Measurements from ENCODE around the gene LYVE1.
"Not testable (repeated sequence)": the region's sequence is repeated elsewhere in the genome, so short reads cannot be mapped to it uniquely, and the experiment has no call there.

LYVE1 gene

GRCh38 chr11:10568486-10568941, at the start of gene LYVE1:
TSS of gene LYVE1 (minus strand) at chr11:10568665. CDS start at chr11:10568532, 133 bp downstream.
- no peak for DNase-seq

DNA sequence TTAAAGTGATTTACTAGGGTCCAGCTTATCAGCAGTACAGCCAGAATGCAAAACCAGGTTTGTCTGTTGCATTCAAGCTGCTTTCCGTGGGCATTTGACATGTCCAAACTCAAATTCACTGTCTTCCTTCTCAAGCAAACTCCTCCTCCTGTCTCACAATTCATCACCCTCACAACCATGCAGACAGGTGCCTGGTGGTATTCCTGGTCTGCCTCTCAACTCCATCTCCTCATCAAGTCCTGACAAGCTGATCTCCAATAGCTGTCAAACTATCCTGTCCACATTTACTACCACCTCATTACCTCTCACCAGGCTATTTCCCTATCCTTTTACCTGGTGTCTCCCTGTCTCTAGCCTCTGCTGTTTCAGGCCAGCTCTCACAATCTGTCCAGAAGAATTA, 49.1 kb upstream of the LYVE1 start:
- DNase-seq = no peak

DNA sequence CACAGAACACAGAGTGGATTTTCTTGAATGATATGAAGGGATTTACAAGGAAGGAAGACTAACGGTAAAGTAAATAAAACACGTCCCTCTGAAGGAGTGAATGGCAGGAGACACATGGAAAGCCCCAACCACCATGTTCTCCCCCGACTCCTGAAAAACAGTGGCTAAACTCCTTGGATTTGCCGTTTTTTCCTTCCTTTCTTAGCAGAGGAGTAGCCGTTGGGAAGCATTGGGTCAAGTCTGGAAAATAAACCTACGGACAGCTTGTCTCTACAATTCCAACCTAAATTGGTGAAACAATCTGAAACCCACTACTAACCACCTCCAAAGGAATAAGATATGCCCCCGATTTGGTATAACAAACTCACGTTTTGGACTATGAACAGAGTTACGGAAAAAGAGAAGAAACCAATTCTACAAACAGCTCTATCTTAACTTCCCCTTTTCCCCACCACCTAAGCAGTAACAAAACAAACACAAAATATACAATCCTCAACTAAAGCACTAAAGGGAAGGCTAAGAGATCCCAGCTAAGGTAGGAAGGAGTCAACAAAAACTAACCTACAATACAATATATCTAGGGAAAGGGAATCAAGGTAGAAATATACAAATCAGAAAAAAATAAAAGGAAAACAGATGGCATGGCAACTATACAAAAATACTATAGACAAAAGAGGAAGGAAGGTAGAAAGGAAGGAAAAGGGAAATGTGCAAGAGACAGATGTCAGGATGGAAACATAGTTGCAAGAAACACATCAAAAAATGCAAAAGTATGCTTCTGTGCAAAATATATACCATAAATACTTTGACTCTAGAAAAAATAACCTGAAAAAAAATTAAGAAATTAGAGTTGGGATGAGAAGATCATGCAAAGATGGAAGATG, 43.8 kb upstream of the LYVE1 start:
- no peak for DNase-seq

- no peak for DNase-seq
Observed at GRCh38 chr11:10609636-10610035, 41.2 kb upstream of the LYVE1 start.

DNA sequence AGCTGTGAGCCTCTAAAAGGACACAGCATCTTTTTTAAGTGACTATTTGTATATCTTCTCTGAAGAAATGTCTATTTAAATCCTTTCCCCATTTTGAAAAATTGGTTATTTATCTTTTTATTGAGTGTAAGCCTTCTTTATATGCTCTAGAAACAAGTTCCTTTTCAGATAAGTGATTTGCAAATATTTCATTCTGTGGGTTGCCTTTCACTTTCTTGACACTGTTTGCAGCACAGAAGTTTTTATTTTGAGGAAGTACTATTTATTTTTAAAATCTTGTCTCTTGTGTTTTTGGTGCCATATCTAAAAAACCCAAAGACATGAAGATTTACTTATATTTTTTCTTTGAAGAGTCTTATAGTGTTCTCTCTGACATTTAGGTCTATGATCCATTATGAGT, 40.1 kb upstream of the LYVE1 start:
- DNase-seq = no peak

DNA sequence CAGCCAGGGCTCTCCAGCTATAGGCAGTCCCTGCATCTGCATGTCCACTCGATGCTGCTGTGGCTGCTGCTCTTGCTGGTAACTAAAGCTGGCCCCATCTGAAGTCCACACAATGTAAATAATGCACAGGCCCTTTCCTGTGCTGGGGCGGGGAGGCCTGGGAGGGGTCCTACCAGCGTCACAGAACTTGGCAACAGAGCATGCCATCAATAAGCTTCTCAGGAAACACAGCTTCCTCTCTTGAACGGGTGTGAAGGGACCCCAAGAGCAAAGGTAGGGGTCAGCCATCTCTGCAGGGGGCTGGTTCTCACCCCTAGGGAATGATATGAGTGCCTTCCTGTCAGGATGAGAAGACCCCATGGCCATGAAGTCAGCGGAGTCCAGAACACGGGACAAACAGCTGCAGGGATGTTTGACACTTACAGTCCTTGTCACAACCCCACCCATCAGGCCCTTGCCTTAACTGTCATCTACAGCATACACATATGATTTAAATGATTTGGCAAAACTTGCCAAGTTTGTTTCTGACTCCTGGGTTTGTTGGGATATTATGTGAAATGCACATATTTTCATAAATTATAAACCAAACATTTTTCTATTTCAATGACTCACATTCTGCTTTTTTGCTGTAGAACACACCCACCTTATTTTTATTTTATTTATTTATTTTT, 39.1 kb upstream of the LYVE1 start:
- no peak for DNase-seq

DNA sequence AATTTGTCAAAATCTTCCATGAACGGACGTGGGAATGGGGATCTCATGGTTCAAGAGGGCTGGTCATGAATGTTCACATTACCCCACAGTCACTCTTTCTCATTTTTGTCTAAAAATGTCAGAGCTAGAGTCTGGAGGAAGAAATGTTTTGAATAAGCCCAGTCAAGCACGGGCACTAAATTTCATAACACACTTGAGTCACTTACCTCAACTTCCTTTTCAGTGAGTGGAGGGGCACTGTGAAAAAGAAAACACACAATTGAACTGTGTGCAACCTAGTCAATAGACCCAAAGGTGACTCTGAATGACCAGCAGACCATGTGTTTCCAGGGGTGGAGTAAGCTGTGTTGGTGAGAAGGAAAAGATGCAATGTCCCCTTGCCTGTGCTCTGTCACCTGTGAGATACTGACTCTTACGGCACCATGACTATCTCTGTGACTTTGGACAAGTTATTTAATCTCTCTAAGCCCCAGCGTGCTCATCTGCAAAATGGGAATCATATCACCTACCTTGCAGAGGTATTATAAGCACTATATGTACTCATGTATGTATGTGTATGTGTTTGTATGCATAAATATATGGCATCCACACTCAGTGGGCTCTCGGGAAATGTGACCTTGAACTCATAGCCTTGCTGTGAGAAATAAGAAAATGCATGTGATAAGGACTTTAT, 38.2 kb upstream of the LYVE1 start:
- no peak for DNase-seq

DNA sequence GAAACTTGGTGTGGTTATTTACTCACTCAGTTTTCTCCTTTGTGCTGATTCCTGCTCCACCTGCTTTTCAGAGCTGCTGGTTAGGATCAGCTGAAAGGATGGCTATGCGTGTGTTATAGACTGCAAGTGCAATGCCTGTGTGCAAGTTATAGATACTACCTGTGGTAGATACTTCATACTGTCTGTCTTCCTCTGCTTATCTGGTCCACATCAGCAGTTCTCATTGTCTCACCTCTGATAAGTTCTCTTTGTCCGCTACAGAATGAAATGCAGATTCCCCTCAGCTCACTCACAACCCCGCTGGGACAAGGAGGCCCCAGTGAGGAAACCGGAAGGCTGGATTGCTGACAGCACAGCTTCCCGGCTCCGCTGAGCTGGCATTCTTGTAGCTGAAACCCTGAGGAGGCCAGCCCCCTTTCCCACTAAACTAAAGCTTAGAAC, 37.5 kb upstream of the LYVE1 start:
- DNase-seq = no peak

GRCh38 chr11:10604798-10605197, 36.3 kb upstream of the LYVE1 start:
- no peak for DNase-seq

DNA sequence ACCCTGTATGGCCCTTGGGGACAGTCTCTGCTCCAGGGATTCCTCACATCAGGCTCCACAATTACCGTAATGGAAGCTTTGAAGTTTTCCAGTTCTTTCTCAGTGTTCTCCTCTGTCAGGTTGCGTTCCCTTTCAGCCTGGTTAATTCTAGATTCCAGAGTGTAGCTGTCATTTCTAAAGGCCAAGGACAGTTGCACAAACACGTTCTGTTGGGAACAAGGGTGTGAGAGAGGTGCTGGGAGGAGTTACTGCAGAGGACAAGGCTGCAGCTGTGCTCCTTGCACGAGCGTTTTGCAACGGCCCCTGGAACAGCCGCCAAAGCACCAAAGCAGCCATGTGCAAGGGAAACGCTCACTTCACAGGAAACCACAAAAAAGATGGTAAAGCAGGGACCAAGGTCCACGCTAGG, 35.9 kb upstream of the LYVE1 start:
- no peak for DNase-seq

GRCh38 chr11:10603721-10604297, 35.3 kb upstream of the LYVE1 start:
- no peak for DNase-seq

DNA sequence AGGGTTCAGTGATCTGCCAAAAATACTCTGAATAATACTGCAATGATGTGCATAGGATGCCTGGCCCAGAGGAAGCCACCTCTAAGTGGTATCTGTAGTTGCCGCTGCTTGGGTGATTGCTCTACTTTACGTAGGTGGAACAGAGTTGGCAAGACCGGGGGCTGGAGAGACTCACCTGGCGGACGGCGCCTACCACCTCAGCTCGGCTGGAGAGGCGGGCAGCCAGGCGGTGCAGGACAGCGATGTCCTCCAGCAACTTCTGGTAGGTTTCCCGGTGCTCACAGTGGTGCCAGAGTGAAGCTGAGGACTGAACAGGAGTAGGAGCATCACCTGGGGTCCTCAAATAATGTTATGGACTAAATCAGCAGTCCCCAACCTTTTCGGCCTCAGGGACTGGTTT, 34.5 kb upstream of the LYVE1 start:
- DNase-seq = no peak

DNA sequence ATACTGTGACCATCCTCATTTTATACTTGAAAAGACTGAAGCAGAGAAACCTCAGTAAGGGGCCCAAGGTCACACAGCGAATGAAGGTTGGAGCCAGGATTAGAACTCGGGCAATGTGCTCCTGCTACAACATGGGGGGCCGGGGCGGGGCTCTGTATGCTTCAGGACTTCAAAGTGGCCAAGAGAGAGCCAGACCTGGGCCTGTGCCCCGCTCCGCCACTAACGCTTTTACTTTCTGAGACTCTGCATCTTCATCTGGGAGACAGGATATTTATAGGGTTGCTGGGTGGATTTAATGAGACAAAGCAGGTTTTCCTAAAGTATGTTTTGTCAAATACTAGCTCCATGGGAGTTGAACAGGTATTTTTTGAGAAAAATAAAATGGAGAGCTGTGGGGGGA, 33.9 kb upstream of the LYVE1 start:
- no peak for DNase-seq

GRCh38 chr11:10601837-10602236, 33.4 kb upstream of the LYVE1 start:
- DNase-seq = no peak

DNA sequence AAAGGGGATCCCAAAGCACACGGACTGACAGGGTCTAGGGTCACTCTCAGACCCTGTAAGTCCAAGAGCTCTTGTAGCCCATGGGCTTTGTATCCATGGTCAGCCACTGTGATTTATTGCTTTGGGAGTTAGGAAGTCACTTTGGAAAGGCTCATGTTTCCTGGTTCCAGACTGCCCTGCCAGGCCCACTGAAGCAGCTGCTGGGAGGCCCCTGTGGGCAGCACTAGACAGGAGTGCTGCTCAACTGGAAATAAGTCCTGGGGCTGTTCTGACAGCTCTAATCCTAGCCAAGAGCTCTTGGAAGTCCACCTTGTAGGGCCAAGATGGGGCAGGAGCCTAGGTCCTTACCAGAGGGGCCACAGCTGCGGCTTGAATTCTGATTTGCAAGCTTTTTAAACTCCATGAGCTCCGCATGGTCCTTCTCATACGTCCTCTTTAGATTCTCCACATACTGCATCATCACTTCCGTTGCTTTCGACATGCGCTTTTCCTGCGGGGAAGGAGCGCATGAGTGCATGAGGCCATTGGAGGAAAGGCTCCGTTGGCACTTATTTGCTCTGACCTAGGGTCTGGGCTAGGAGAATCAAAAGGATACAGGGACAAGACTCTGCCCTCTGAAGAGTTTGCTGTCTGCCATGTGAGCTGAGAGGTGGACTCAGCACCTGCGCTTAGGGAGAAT, 32.2 kb upstream of the LYVE1 start:
- DNase-seq = no peak

DNA sequence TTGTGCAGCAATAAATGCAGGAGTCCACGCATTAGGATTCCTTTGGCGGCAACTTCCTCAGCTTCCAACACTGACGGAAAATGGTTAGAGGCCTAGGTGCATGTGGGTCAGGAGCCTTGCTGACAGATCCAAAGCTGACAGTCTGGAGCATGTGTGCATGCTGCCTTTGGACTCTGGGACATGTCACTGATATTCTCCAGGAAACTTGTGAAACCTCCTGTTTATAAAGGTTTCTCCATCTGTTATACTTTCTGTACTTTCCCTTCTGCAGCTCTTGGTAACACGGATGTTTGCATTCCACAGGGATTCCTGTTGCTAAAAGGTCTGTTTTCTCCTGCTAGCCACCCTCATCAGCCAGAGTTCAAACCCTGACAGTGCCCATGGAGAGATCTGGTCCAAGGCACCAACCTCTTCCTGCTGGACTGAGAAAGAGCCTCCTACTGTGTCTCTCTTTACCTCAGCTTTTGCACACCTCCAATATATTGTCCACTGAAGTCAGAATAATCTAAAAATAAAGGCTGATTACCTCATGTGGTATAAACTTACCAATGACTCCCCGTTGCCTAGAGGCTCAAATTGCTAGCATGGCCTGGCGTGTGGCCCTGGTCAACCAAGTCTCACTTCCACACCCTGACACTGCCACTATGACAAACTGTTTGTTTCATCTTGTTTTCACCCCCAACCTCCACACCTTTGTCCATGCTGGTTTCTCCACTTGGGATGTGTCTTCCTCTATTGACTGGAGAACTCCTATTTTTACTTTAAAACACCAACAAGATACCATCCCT, 31.1 kb upstream of the LYVE1 start:
- no peak for DNase-seq

DNA sequence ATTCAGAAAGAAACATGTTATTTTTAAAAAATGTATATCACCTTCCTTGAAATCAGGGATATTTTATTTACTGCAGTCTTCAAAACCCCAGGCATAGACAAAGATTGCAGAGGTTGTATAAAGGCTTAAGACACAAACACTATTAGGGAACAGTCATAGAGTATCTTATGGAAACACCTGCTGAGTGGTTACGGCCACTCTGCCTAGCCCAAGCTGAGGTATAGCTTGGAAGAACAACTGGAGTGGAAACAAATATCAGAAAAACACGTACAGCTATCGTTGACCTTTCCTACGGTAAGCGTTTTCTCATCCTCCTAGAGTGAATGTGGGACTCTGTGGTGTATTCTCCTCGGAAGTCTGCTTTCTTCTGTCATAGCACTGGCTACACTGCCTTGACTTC, 30.4 kb upstream of the LYVE1 start:
- DNase-seq = no peak

DNA sequence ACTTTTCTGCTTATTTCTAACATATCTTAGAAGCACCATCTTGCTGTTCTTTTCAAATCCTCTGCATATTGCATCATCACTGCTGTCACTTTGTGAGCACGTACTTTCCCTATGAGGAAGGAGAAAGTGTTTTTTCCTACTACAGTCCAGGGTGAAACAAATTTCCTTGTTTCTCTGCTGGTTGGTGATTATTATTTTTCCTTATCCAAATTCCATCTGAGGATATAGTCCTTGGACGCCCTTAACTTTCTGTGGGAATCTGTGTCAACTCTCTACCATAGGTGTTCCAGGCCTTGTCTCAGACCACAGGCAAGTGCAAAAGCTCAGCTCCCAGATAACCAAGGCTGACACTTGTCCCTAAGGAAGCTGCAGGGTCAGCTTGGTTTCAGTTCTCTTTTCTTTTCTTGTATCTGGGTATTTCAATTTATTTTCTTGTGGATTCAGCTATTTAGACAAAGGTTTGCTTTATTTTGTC, 29.4 kb upstream of the LYVE1 start:
- DNase-seq = no peak

DNA sequence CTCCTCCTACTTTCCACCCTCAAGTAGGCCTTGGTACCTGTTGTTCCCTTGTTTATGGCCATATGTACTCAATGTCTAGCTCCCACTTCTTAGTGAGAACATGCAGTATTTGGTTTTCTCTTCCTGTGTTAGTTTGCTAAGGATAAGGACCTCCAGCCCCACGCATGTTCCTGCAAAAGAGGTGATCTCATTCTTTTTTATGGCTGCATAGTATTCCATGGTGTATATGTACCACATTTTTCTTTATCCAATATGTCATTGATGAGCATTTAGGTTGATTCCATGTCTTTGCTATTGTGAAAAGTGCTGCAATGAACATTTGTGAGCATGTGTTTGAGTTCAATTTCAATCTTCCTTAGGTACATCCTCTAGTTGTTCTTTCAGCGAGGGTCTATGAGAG, 27.4 kb upstream of the LYVE1 start:
- not testable (repeated sequence) for DNase-seq

DNA sequence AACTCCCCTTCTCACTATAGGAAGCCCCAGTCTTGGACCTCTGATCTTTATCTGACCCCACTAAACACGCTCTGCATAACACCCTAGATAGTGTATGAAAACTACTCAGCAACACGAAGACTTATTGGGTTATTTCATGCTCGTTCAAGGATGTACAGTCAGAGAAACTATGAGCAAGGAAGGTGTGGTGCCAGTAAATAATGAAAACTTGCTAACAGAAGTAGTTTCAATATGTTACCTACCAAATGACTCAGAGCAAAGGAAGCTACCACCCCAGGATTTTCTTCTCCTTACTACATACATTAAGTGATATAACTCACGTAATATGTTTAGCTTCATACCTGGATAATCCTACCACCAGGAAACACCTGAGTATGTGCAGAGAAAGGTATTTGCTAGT, 25.9 kb upstream of the LYVE1 start:
- no peak for DNase-seq

- no peak for DNase-seq
Observed at GRCh38 chr11:10592331-10592730, 23.9 kb upstream of the LYVE1 start.

- no peak for DNase-seq
Observed at GRCh38 chr11:10591741-10592140, 23.3 kb upstream of the LYVE1 start.
